Neural progenitor cell (in vitro differentiated cells): Measurements from ENCODE around the gene TINCR.

ENCODE experiments used
- EZH2 ChIP-seq: fragments of 200-600 bp; sonication (generic); IDR thresholded peaks from 2 replicates; pipeline ENCODE4 v1.6.1; 2017; ENCODE audit warnings: antibody characterized with exemption, mild to moderate bottlenecking, moderate library complexity
- TF ChIP-seq, protein P1 (sequence below): fragments of 200-600 bp; sonication (generic); IDR thresholded peaks from 2 replicates; pipeline ENCODE4 v1.5.1; 2017; ENCODE audit warnings: antibody characterized with exemption, mild to moderate bottlenecking

- TF ChIP-seq, protein P1, sequence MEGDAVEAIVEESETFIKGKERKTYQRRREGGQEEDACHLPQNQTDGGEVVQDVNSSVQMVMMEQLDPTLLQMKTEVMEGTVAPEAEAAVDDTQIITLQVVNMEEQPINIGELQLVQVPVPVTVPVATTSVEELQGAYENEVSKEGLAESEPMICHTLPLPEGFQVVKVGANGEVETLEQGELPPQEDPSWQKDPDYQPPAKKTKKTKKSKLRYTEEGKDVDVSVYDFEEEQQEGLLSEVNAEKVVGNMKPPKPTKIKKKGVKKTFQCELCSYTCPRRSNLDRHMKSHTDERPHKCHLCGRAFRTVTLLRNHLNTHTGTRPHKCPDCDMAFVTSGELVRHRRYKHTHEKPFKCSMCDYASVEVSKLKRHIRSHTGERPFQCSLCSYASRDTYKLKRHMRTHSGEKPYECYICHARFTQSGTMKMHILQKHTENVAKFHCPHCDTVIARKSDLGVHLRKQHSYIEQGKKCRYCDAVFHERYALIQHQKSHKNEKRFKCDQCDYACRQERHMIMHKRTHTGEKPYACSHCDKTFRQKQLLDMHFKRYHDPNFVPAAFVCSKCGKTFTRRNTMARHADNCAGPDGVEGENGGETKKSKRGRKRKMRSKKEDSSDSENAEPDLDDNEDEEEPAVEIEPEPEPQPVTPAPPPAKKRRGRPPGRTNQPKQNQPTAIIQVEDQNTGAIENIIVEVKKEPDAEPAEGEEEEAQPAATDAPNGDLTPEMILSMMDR = no peak
- no peak for TF ChIP-seq EZH2
These were observed 21.8 kb downstream of the TINCR start for GRCh38 chr19:5545984-5546383.
